ENCODE results near the gene HPS4.

DNA sequence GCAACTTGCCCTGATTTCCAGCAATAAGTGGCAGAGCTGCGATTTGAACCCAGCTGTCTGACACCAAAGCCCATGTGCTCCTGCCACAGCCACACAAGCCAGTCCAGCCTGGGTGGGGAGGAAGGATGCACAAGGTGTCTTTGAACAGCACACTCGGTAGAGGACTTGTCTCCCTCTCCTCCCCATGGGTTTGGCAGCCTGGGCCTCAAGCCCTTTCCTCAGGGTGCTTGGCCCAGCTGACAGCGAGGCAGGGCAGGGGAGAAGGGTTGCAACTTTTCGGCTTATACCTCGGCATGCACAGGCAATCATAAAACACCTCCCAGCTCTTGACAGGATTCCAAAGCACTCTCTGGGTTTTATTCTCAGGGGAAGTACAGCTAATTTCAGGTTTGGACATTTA is 35.2 kb downstream of the HPS4 start:
- TF ChIP-seq, protein P1, sequence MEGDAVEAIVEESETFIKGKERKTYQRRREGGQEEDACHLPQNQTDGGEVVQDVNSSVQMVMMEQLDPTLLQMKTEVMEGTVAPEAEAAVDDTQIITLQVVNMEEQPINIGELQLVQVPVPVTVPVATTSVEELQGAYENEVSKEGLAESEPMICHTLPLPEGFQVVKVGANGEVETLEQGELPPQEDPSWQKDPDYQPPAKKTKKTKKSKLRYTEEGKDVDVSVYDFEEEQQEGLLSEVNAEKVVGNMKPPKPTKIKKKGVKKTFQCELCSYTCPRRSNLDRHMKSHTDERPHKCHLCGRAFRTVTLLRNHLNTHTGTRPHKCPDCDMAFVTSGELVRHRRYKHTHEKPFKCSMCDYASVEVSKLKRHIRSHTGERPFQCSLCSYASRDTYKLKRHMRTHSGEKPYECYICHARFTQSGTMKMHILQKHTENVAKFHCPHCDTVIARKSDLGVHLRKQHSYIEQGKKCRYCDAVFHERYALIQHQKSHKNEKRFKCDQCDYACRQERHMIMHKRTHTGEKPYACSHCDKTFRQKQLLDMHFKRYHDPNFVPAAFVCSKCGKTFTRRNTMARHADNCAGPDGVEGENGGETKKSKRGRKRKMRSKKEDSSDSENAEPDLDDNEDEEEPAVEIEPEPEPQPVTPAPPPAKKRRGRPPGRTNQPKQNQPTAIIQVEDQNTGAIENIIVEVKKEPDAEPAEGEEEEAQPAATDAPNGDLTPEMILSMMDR (IDR thresholded peaks at IDR 0.05; ENCODE audit: low read depth, low read length, missing input control), result no peak
- TF ChIP-seq YY1 (IDR thresholded peaks at IDR 0.05) (no peak), JUND (IDR thresholded peaks at IDR 0.05) (no peak), TAF1 (conservative IDR thresholded peaks at IDR 0.05) (no peak), SP1 (IDR thresholded peaks at IDR 0.05) (no peak), RAD21 (IDR thresholded peaks at IDR 0.05) (no peak), EGR1 (IDR thresholded peaks at IDR 0.05; ENCODE audit: low read depth in 2 of 2) (no peak), RXRA (IDR thresholded peaks at IDR 0.05) (no peak), GABPA (IDR thresholded peaks at IDR 0.05 in 1 of 2, conservative IDR thresholded peaks at IDR 0.05 in 1 of 2) (no peak), HNF4G (IDR thresholded peaks at IDR 0.05) (no peak), NR2F2 (IDR thresholded peaks at IDR 0.05) (no peak)
- TF ChIP-seq, protein P2, sequence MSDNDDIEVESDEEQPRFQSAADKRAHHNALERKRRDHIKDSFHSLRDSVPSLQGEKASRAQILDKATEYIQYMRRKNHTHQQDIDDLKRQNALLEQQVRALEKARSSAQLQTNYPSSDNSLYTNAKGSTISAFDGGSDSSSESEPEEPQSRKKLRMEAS (IDR thresholded peaks at IDR 0.05), result no peak
- TF ChIP-seq, protein P3, sequence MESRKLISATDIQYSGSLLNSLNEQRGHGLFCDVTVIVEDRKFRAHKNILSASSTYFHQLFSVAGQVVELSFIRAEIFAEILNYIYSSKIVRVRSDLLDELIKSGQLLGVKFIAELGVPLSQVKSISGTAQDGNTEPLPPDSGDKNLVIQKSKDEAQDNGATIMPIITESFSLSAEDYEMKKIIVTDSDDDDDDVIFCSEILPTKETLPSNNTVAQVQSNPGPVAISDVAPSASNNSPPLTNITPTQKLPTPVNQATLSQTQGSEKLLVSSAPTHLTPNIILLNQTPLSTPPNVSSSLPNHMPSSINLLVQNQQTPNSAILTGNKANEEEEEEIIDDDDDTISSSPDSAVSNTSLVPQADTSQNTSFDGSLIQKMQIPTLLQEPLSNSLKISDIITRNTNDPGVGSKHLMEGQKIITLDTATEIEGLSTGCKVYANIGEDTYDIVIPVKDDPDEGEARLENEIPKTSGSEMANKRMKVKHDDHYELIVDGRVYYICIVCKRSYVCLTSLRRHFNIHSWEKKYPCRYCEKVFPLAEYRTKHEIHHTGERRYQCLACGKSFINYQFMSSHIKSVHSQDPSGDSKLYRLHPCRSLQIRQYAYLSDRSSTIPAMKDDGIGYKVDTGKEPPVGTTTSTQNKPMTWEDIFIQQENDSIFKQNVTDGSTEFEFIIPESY (IDR thresholded peaks at IDR 0.05), result no peak
- TF ChIP-seq, protein P4, sequence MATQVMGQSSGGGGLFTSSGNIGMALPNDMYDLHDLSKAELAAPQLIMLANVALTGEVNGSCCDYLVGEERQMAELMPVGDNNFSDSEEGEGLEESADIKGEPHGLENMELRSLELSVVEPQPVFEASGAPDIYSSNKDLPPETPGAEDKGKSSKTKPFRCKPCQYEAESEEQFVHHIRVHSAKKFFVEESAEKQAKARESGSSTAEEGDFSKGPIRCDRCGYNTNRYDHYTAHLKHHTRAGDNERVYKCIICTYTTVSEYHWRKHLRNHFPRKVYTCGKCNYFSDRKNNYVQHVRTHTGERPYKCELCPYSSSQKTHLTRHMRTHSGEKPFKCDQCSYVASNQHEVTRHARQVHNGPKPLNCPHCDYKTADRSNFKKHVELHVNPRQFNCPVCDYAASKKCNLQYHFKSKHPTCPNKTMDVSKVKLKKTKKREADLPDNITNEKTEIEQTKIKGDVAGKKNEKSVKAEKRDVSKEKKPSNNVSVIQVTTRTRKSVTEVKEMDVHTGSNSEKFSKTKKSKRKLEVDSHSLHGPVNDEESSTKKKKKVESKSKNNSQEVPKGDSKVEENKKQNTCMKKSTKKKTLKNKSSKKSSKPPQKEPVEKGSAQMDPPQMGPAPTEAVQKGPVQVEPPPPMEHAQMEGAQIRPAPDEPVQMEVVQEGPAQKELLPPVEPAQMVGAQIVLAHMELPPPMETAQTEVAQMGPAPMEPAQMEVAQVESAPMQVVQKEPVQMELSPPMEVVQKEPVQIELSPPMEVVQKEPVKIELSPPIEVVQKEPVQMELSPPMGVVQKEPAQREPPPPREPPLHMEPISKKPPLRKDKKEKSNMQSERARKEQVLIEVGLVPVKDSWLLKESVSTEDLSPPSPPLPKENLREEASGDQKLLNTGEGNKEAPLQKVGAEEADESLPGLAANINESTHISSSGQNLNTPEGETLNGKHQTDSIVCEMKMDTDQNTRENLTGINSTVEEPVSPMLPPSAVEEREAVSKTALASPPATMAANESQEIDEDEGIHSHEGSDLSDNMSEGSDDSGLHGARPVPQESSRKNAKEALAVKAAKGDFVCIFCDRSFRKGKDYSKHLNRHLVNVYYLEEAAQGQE (IDR thresholded peaks at IDR 0.05), result no peak
